NCI-H460 (cell line): ENCODE results near the gene ACTRT2. TPM values are rescaled to one million over a fixed set of nuclear protein-coding genes. Genes with fewer than 3 reads are reported as not detected.

Experiments
- DNase-seq: peaks from one replicate; pipeline ENCODE4 v3.0.0-alpha.2; 2016; ENCODE audit warnings: low read depth; ENCODE audit errors: extremely low read depth
- total RNA-seq: library from RNA; depleted of rRNA; stranded (reverse); fragments of >200 nt; shearing (Covaris generic); gene quantifications from 2 replicates; pipeline ENCODE4 v1.2.3, GENCODE V29; 2014

The ACTRT2 gene
- total RNA-seq, 1 experiment from 2014 or later = not detected

- no peak for DNase-seq
Observed at GRCh38 chr1:3049905-3050304, 28.6 kb downstream of the ACTRT2 start.

GRCh38 chr1:3050603-3051002 is 29.3 kb downstream of the ACTRT2 start:
- no peak for DNase-seq

GRCh38 chr1:3051270-3052268 is 30.3 kb downstream of the ACTRT2 start:
- no peak for DNase-seq

- no peak for DNase-seq
Observed at GRCh38 chr1:3052501-3052900, 31.2 kb downstream of the ACTRT2 start.

GRCh38 chr1:3053366-3053980 is 32.2 kb downstream of the ACTRT2 start:
- no peak for DNase-seq

- no peak for DNase-seq
Observed at GRCh38 chr1:3053986-3054385, 32.7 kb downstream of the ACTRT2 start.

GRCh38 chr1:3054474-3054873 is 33.2 kb downstream of the ACTRT2 start:
- no peak for DNase-seq

- no peak for DNase-seq
Observed at GRCh38 chr1:3055051-3055450, 33.8 kb downstream of the ACTRT2 start.

GRCh38 chr1:3056641-3057040 is 35.4 kb downstream of the ACTRT2 start:
- no peak for DNase-seq

GRCh38 chr1:3058263-3059030 is 37.2 kb downstream of the ACTRT2 start:
- DNase-seq = no peak

- no peak for DNase-seq
Observed at GRCh38 chr1:3060127-3060526, 38.9 kb downstream of the ACTRT2 start.

GRCh38 chr1:3060601-3061551 is 39.6 kb downstream of the ACTRT2 start:
- no peak for DNase-seq

GRCh38 chr1:3061566-3061965 is 40.3 kb downstream of the ACTRT2 start:
- DNase-seq = no peak

GRCh38 chr1:3061981-3062615 is 40.8 kb downstream of the ACTRT2 start:
- no peak for DNase-seq

GRCh38 chr1:3062616-3063378 is 41.5 kb downstream of the ACTRT2 start:
- no peak for DNase-seq

GRCh38 chr1:3063379-3064295 is 42.4 kb downstream of the ACTRT2 start:
- DNase-seq = no peak

- DNase-seq = no peak
Observed at GRCh38 chr1:3064296-3064850, 43.1 kb downstream of the ACTRT2 start.
